Limb (tissue), 2 donors: ENCODE measurements around the gene NOXO1.
"Not testable (repeated sequence)": the region's sequence is repeated elsewhere in the genome, so short reads cannot be mapped to it uniquely, and the experiment has no call there.

ENCODE experiments used
- DNase-seq, 2 donors: peaks; one replicate each; pipeline ENCODE4 v3.0.0-alpha.2; 2016; ENCODE audit errors: extremely low spot score in 2 of 2

The NOXO1 gene

DNA sequence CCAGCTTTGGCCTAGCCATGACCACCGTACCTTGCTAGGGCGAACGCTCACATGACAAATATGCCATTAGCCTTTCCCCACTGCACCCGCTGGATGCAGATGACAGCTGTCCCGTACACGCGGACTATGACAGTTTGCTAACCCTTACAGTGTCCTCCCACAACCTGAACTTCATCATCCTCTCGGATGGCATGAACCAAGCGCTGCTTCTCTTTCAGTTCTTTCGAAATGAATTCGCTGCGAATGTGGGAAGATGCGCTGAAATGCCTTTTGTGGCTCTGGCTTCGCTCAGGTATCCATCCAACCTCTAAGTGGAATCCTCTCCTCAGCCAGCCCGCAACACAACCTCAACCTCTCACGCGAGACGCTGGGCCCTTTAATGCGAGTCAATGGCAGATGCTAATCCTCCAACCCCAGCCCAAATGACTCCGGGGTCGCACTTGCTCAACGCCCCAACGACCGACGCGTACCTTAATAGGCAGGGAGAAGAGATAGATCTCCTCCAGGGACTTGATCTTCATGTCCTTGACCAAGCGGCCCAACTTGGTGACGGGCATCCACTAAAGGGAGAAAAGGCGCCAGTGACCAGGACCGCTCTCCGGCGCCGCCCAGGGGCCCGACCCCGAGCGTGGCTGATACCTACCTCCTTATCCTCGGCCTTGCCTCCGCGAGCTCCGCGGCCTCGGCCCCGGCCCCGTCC is 17.3 kb downstream of the NOXO1 start:
- DNase-seq, result no peak

DNA sequence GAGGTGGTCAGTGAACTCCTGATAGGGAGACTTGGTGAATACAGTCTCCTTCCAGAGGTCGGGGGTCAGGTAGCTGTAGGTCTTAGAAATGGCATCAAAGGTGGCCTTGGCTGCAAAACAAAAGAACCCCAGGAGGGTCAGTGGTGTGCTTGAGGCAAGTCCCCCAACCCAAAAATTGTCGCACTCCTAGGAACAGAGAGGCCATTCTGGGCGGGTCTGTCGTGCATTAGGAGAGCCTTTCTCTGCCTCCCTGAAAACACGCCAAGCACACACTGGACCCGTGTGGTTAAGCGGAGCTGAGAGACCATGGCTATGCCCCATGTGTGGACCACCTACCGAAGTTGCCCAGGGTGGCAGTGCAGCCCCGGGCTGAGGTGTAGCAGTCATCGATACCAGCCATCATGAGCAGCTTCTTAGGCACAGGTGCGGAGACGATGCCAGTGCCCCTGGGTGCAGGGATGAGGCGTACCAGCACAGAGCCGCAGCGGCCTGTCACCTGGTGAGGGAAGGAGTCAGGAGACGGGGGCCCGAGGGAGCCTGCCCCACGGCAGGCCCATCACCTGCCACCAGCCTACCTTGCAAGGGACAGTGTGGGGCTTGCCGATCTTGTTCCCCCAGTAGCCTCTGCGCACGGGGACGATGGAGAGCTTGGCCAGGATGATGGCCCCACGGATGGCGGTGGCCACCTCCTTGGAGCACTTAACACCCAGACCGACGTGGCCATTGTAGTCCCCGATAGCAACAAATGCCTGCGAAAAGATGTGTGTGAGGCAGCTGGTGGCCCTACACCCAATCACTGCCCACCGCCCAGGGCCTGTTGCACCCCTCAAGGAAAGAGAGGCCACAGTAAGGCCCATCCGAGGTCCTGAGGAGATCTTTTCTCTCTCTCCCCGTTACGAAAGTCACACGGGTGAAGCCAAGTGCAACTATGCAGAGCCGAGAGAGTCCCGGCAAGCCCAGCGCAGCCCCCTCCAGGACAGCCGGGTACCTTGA is 18.8 kb downstream of the NOXO1 start:
- not testable (repeated sequence) for DNase-seq

DNA sequence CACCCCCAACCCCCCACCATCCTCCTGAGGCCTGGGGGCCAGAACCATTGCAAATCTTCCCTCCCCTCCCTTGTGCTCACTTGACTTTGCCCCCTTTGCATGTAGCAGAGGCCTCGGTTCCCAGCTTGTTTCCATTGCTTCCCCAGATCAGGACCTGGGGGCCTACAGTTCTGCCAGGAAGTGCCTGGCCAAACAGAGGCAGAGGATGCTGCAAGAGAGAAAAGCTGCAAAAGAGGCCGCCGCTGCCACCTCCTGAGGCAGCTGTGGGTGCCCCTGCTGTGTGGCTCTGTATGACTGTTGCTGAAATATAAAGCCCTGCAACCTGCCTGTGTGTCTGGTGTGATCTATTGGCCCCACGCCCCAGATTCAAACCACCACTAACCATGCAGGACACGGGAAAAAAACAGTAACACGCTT is 19.6 kb downstream of the NOXO1 start:
- DNase-seq, result no peak

DNA sequence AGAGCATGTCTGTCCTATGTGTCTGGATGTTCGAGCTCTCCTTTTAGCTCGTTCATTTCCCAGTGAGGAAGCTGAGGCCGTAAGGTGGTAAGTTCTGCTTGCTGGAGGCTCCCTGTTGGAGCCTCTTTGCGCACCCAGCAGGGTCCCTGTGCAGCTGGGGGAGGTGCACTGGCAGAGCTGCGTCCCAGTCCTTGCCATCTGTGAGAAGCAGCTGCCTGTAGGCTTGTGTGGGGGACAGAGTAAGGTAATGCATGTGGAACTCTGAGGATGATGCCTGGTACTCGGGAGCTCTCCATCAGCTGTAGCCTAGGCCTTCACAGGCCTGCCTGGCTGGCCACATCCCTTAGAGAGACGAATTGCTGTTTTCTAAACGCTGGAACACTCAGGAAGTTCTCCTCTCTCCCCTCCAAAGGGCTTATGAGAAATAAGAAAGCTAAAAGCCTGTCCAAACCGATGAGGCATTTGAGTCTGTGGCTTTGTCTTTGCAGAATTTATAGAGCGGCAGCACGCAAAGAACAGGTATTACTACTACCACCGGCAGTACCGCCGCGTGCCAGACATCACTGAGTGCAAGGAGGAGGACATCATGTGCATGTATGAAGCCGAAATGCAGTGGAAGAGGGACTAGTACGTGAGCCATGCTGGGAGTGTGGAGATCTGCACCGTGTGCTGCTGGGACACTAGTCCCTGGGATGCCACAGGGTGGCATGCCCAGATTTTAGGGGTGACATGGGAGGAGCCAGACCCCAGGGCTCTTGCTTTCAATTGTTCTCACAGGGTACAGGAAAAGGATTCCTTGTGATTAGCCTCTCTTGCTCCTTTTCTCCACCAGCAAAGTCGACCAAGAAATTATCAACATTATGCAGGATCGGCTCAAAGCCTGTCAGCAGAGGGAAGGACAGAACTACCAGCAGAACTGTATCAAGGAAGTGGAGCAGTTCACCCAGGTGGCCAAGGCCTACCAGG is 20.3 kb downstream of the NOXO1 start:
- DNase-seq, result no peak

DNA sequence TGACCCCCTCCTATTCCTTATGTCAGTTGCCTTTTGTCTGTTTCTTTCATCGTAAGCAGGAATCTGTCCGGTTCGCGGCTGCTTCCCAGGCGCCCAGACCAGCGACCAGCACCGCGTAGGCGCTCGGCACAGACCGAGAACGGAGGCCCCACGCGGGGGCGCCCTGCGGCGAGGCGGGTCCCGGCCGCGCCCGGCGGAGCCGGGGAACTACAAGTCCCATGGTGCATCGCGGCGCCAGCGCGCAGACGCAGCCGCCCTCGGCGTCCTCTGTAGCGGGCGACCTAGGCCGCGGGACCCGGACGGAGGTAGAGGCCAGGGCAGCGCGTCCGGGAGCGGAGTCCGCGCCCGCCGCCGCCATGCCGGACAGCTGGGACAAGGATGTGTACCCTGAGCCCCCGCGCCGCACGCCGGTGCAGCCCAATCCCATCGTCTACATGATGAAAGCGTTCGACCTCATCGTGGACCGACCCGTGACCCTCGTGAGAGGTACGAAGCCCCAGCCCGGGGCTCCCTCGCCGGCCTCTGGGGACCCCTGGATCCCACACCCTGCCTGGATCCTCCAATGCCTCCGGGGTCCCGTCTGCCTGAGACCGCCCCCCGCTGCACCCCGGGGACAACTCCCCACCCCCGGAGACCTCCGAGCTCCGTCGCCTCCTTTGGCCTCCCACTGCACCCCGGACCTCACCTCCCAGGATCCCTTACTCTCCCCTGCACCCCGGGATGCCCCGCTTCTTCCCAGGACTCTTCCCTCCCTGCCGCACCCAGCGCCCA is 21.8 kb downstream of the NOXO1 start, which contains the start of gene NDUFB10:
Gene NDUFB10 (plus strand): TSS at position 270 of the 771 bp plus-strand sequence. CDS start 87 bp downstream, at position 357.
- peak; percentile 89 to 94 for DNase-seq

DNA sequence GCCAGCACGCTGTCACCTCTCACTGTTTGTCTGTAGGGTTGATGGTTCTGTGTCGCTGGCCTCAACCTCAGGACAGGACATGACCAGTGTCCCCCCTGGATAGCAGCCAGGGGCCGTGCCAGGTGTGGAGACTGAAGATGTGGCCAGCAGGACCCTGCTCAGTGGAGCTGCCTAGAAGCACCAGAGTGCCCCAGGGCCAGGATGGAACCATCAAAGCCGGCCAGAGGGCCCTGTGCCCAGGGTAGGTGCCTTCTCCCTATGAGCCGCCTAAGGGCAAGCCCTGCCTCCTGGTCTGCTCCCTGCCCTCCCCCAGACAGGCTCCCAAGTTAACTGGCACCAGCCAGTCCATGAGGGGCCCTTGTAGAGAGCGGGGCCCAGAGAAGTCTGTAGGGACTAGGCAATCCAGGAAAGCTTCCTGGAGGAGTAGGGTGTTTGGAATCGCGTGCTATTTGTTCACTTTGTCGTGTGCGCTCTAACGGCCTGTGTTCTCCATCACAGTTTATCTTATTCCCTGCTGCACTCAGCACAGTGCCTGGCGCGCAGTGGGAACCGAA is 22.5 kb downstream of the NOXO1 start:
- DNase-seq, result no peak

DNA sequence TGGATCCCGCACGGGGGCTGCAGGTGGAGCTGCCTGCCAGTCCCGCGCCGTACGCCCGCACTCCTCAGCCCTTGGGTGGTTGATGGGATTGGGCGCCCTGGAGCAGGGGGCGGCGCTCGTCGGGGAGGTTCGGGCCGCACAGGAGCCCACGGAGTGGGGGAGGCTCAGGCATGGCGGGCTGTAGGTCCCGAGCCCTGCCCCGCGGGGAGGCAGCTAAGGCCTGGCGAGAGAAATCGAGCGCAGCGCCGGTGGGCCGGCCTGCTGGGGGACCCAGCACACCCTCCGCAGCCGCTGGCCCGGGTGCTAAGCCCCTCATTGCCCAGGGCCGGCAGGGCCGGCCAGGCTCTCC is 23.2 kb downstream of the NOXO1 start:
- not testable (repeated sequence) for DNase-seq

DNA sequence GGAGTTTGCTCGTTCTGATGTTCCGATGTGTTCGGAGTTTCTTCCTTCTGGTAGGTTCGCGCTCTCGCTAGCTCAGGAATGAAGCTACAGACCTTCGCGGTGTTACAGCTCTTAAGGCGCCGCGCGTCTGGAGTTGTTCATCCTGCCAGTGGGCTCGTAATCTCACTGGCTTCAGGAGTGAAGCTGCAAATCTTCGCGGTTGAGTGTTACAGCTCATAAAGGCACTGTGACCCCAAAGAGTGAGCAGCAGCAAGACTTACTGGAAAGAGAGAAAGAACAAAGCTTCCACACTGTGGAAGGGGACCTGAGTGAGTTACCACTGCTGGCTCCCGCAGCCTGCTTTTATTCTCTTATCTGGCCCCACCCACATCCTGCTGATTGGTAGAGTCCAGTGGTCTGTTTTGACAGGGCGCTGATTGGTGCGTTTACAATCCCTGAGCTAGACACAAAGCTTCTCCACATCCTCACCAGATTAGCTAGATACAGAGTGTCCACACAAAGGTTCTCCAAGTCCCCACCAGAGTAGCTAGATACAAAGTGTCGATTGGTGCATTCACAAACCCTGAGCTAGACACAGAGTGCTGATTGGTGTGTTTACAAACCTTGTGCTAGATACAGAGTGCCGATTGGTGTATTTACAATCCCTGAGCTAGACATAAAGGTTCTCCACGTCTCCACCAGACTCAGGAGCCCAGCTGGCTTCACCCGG is 23.7 kb downstream of the NOXO1 start:
- DNase-seq, result not testable (repeated sequence)

DNA sequence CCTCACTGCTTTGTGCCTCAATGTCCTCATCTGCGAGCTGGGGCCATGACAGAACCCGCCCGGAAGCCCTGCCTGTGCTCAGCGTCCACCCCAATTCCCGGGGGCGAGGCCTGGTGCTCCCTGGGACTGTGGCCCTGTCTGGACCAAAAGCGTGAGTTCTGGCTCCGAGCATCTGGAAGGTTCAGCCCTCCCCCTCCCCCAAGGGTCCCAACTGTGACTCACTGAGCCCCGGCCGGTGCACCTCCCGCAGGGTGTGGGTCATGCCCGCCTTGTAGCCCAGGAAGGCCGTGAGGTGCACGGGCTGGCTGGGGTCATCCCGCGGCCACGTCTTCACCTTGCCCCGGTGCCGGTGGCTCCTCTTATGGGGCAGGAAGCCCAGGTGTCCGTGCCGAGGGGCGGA is 27.5 kb downstream of the NOXO1 start:
- no peak for DNase-seq

DNA sequence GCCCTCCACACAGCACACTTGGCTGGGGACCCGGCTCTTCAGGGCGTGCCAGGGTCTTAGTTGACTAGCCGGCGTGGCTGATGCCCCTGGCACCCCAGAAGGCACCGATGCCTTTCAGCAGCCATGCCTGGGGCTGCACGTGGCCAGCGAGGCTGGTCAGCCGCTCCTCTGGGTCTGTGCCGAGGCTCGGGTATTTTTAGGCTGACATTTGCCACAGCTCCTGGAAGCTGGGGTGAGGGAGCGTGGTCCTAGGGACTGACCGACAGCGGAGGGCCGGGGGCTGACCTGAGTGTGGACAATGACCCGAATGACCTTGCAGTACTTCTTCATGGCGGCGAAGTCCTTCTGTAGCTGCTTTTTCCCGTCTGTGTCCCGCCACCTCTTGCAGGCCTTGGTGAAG is 30.7 kb downstream of the NOXO1 start:
- no peak for DNase-seq

DNA sequence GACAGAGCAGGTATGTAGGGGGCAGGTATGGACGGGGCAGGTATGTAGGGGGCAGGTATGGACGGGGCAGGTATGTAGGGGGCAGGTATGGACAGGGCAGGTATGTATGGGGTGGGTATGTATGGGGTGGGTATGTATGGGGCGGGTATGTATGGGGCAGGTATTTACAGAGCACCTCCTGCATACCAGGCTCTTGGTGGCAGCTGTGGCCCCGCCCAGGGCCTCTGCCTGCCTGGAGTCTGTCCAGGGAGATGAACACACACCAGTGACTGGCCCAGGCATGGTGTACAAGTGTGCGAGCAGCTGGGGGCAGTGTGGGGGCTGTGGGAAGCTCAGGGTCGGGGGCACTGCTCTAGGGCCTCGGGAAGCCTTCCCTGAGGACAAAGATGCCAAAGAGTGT is 31.2 kb downstream of the NOXO1 start:
- no peak for DNase-seq

DNA sequence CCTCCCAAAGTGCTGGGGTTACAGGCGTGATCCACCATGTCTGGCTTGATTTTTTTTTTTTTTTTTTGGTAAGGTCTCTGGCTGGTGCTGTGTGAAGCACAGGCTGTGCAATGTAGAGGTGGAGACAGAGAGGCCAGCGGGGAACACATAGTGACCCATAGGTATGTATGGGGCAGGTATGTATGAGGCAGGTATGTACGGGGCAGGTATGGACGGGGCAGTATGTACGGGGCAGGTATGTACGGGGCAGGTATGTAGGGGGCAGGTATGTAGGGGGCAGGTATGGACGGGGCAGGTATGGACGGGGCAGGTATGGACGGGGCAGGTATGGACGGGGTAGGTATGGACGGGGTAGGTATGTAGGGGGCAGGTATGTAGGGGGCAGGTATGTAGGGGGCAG is 31.8 kb downstream of the NOXO1 start:
- DNase-seq, result no peak

DNA sequence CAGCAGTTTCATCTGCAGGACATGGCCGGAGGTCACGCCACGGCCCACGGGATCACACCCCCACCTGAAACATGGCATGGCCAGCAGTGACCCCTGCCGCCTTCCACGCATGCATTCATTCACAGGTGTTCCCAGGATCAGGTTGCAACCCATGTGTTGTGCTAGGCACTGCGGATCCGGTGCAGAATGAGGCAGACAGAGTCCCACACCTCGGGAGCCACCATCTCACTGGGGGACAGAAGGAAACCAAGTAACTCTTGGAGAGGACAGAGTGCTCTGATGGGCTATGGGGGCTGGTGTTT is 33.9 kb downstream of the NOXO1 start:
- no peak for DNase-seq

DNA sequence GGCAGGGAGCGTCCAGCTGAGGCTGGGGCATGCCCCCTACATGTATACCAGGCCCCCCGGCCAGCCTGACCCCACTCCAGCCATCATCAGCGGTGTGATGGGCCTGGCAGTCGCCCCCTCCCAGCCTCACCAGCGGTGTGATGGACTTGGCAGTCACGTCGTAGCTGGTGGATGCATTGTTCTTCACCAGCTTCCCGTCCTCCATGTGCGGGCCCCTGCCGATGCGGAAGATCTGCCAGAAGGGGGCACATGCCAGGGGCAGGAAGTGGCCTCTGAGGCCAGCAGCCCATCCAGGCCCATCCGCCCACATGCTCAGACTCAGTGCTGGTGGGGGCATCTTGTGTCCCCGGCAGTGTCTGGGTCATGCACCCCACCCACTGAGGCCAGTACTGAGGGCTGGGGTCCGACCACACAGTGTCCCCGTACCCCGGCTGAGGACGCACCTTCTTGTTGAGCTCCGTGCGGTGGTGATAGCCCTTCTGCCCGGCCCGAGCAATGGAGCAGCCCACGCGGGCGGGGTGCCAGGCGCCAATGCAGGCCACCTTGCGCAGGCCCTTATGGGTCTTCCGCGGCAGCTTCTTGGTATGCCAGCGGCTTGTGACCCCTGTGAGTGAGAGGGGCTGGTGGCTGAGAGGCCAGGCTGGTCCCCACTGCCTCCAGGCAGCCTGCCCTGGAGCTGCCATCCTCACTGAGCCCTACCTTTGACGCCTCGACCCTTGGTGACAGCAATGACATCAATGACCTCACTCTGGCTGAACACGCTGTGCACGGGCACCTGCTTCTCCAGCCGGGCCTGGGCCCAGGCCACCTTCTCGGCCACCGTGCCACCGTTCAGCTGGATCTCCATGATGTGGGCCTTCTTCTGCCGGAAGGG is 34.5 kb downstream of the NOXO1 start:
- DNase-seq, result no peak

DNA sequence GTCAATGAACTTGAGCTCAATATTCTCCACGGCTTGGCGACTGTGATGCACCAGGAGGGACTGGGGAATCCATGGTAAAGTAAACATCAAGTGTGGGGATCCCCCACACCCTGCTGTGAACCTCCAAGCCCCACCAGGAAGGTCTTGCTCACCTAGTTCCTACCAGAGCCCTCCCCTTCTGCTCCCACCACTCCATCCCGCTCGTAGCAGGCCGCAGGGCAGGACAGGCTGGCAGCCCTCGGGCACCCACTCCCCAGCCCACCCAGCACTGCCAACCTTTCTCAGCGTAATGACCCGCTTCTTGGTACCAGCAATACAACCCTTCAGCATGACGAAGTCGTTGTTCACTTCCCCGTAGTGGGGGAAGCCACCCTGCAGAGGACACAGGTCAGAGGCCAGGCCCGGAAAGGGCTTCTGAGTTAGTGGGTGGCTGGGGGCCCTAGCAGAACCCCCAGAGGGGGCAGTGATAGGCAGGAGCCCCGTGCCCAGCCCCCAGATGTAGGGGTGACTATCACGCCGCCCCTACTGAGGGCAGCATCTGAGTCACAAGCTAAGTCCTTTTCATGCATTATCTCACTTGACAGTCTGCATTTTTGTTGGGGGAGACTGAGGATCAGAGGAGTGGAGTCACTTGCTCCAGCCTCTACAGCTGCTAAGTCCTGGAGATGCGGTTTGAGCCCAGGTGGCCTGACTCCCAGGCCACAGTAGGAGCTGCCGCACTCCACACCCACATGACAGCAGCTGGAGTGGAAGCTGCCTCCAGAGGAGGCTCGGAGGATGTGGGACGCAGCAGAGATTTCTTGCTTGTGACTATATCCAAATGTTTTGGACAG is 35.5 kb downstream of the NOXO1 start:
- DNase-seq, result no peak

DNA sequence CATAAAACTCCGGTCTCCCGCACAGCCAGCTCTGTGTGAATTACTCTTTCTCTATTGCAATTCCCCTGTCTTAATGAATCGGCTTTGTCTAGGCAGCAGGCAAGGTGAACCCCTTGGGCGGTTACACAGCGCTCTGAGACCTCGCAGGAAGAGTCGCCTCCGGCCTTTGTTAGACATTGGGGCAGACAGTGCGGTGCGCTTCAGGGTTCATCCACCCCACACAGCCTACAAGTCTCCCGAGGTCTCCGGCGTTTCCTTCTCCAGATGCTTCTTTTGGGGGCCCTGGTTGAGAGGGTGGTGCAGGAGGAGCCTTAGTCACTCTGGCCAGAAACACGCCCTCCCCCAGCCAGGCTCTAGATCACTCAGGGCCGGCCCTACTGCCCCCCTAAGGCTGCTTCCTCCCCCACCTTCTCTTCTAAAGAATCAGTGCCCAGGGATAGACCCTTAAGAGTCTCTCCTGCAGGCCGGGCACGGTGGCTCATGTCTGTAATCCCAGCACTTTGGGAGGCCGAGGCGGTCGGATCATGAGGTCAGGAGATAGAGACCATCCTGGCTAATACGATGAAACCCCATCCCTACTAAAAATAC is 36.6 kb downstream of the NOXO1 start:
- no peak for DNase-seq
